ENCODE measurements around the gene DMKN.

DMKN gene

DNA sequence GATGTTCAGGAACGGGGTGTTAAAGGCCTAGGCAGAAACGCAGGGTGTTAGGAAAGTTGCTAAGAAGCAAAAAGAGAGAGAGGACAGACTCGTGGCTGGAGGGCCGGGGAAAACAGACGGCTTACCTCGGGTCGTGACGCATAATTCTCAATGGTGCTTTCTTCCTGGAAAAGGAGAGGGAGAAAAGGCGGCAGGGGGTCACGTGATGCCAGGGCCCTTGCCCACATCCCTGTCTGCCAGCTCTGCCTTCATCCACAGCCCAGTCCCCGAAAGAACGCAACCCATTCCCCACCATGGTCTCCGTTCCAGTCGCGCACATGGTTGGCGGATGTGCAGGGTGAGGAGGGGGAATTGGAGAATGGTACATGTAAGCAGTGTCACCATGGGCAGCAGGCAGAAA lies 24.8 kb downstream of the DMKN start:
- TF ChIP-seq EZH2phosphoT487 (conservative IDR thresholded peaks at IDR 0.05; ENCODE audit: low read length), result no peak
- Histone ChIP-seq H3K9me3 (ENCODE audit: insufficient read depth, low read length) (no peaks in the 10 kb centered on the region), H3K4me2 (ENCODE audit: low read depth, low read length, poor library complexity, severe bottlenecking) (no peak overlapping the region), H4K20me1 (ENCODE audit: low read depth, low read length) (no peaks in the 10 kb centered on the region), H2AFZ (ENCODE audit: low read depth, low read length, severe bottlenecking) (no peak overlapping the region), H3F3A (ENCODE audit: insufficient read depth) (no peaks in the 10 kb centered on the region), H3K9ac (ENCODE audit: low read length) (no peak overlapping the region), H3K27me3 (ENCODE audit: low read length) (no peaks in the 10 kb centered on the region), H3K4me3 (ENCODE audit: insufficient read depth, low read length, poor library complexity, severe bottlenecking) (no peak overlapping the region), H3K36me3 (ENCODE audit: low read length) (no peaks in the 10 kb centered on the region), H3K79me2 (ENCODE audit: insufficient read depth, low read length) (no peaks in the 10 kb centered on the region), H3K9me2 (replicated peaks; ENCODE audit: insufficient read depth, low read length) (no peaks in the 10 kb centered on the region), H3K27ac (ENCODE audit: low read depth, low read length) (no peak overlapping the region)

DNA sequence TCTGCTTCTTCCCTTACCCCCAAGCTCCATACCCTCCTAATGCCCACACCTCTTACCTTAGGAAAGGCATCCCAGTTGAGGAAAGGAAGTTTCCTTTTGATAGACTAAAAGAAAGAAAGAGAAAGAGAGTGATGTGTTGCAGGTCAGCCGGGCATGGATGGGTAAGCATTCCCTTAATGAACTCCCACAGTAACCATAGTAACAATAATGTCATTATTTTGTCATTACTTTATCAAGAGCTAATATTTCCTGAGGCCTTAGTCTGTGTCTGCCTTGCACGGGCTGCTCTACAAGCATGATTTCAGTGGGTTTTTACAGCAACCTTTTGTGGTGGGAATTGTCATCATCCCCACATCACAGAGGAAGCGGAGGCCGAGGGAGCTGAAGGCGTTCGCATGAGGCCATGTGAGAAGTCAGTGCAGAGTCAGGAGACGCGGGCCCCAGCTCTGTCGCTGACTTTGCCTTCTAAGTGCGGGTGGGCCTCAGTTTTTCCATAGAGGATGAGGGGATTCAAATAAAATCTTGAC lies 25.7 kb downstream of the DMKN start:
- Histone ChIP-seq H3F3A (ENCODE audit: insufficient read depth) (no peaks in the 10 kb centered on the region), H3K27me3 (ENCODE audit: low read length) (no peaks in the 10 kb centered on the region), H3K9ac (ENCODE audit: low read length) (no peak overlapping the region), H3K4me3 (ENCODE audit: insufficient read depth, low read length, poor library complexity, severe bottlenecking) (no peak overlapping the region), H3K9me2 (replicated peaks; ENCODE audit: insufficient read depth, low read length) (no peaks in the 10 kb centered on the region), H2AFZ (ENCODE audit: low read depth, low read length, severe bottlenecking) (no peak overlapping the region), H3K4me2 (ENCODE audit: low read depth, low read length, poor library complexity, severe bottlenecking) (no peak overlapping the region), H3K36me3 (ENCODE audit: low read length) (no peaks in the 10 kb centered on the region), H3K79me2 (ENCODE audit: insufficient read depth, low read length) (no peaks in the 10 kb centered on the region), H4K20me1 (ENCODE audit: low read depth, low read length) (no peaks in the 10 kb centered on the region), H3K9me3 (ENCODE audit: insufficient read depth, low read length) (no peaks in the 10 kb centered on the region), H3K27ac (ENCODE audit: low read depth, low read length) (no peak overlapping the region)
- TF ChIP-seq EZH2phosphoT487 (conservative IDR thresholded peaks at IDR 0.05; ENCODE audit: low read length), result no peak
- TF ChIP-seq, protein P1, sequence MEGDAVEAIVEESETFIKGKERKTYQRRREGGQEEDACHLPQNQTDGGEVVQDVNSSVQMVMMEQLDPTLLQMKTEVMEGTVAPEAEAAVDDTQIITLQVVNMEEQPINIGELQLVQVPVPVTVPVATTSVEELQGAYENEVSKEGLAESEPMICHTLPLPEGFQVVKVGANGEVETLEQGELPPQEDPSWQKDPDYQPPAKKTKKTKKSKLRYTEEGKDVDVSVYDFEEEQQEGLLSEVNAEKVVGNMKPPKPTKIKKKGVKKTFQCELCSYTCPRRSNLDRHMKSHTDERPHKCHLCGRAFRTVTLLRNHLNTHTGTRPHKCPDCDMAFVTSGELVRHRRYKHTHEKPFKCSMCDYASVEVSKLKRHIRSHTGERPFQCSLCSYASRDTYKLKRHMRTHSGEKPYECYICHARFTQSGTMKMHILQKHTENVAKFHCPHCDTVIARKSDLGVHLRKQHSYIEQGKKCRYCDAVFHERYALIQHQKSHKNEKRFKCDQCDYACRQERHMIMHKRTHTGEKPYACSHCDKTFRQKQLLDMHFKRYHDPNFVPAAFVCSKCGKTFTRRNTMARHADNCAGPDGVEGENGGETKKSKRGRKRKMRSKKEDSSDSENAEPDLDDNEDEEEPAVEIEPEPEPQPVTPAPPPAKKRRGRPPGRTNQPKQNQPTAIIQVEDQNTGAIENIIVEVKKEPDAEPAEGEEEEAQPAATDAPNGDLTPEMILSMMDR (IDR thresholded peaks at IDR 0.05; ENCODE audit: insufficient read depth, low read length, poor library complexity, severe bottlenecking), result no peak

DNA sequence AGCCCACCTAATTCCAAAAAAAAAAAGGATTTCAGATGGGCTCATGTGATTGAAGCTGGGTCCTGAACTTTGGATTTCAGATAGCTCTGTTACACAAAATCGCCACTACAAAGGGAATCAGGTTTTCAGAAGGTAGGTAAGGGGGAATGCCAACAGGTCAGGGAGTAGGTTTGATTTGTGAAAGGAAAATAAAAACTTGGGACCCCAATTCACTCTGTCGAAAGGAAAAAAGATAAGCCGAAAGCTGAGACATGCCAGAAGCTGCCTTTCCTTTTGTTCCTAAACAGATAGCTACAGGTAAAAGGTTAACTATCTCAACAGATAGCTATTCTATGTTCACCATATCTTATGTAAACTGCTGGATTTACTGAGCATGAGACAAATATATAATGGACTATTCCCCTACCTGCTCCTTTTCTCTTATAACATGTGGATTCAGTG lies 27.2 kb downstream of the DMKN start:
- Histone ChIP-seq H3K27ac (ENCODE audit: low read depth, low read length) (no peak overlapping the region), H3K79me2 (ENCODE audit: insufficient read depth, low read length) (no peaks in the 10 kb centered on the region), H3K36me3 (ENCODE audit: low read length) (no peaks in the 10 kb centered on the region), H3K9me3 (ENCODE audit: insufficient read depth, low read length) (no peaks in the 10 kb centered on the region), H3K9ac (ENCODE audit: low read length) (no peak overlapping the region), H2AFZ (ENCODE audit: low read depth, low read length, severe bottlenecking) (no peak overlapping the region), H4K20me1 (ENCODE audit: low read depth, low read length) (no peaks in the 10 kb centered on the region), H3K9me2 (replicated peaks; ENCODE audit: insufficient read depth, low read length) (no peaks in the 10 kb centered on the region), H3K27me3 (ENCODE audit: low read length) (no peaks in the 10 kb centered on the region), H3K4me3 (ENCODE audit: insufficient read depth, low read length, poor library complexity, severe bottlenecking) (no peak overlapping the region), H3K4me2 (ENCODE audit: low read depth, low read length, poor library complexity, severe bottlenecking) (no peak overlapping the region), H3F3A (ENCODE audit: insufficient read depth) (no peaks in the 10 kb centered on the region)
- TF ChIP-seq, protein P1 (IDR thresholded peaks at IDR 0.05; ENCODE audit: insufficient read depth, low read length, poor library complexity, severe bottlenecking), result no peak
- TF ChIP-seq EZH2phosphoT487 (conservative IDR thresholded peaks at IDR 0.05; ENCODE audit: low read length), result no peak

DNA sequence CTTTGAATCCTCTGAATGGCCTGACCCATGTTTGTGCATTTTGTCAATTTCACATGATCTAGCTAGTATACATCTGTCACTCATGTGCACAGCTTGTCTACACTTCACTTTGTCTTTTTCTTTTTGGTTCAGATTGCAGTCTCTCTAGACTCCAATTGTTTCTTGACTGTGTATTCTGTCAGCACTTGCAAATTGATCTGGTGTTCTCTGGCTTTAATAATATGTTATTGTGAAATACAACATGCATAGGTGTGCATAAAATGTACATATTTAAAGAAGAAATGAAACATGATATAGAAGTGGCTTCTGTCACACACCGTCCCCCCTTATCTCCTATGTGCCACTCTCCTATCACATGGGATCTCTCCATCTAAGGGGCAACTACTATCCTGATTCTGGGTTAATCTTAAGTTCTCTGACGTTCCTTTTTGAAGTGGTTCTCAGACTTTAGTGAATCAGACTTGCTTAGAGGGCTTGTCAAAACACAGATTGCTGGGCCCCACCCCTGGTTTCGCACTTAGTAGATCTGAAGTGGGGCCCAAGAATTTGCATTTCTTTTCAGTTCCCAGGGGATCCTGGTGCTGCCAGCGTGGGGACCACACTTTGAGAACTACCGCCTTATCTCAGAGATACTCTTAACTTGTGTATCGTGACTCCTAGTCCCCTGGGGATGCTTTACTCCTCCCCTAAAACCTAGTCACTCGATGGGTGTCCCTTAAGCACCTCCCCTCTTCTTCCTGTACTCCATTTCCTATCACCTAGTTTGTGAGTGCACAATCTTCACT lies 29.0 kb downstream of the DMKN start:
- H3K27me3 ChIP-seq (ENCODE audit: low read length), result no peaks in the 10 kb centered on the region

More for the DNA sequence above, 29.0 kb downstream of the DMKN start:
- H3K9me2 ChIP-seq (replicated peaks; ENCODE audit: insufficient read depth, low read length), result no peaks in the 10 kb centered on the region
- TF ChIP-seq, protein P1 (IDR thresholded peaks at IDR 0.05; ENCODE audit: insufficient read depth, low read length, poor library complexity, severe bottlenecking), result no peak
- TF ChIP-seq EZH2phosphoT487 (conservative IDR thresholded peaks at IDR 0.05; ENCODE audit: low read length), result no peak
- no peaks in the 10 kb centered on the region for H3K36me3 ChIP-seq (ENCODE audit: low read length)
- H3F3A ChIP-seq (ENCODE audit: insufficient read depth), result no peaks in the 10 kb centered on the region
- H3K27ac ChIP-seq (ENCODE audit: low read depth, low read length), result no peak overlapping the region
- no peaks in the 10 kb centered on the region for H3K79me2 ChIP-seq (ENCODE audit: insufficient read depth, low read length)
- H2AFZ ChIP-seq (ENCODE audit: low read depth, low read length, severe bottlenecking), result no peak overlapping the region
- H4K20me1 ChIP-seq (ENCODE audit: low read depth, low read length), result no peaks in the 10 kb centered on the region
- no peak overlapping the region for H3K4me3 ChIP-seq (ENCODE audit: insufficient read depth, low read length, poor library complexity, severe bottlenecking)
- no peak overlapping the region for H3K9ac ChIP-seq (ENCODE audit: low read length)
- H3K4me2 ChIP-seq (ENCODE audit: low read depth, low read length, poor library complexity, severe bottlenecking), result no peak overlapping the region
- no peaks in the 10 kb centered on the region for H3K9me3 ChIP-seq (ENCODE audit: insufficient read depth, low read length)

Data from SU-DHL-6 (cell line).